ENCODE data around the gene TAAR2.

GRCh38 chr6:132659082-132659481 is 35.0 kb upstream of the TAAR2 start, which contains the start of gene TAAR1:
- TF ChIP-seq EZH2 (IDR thresholded peaks at IDR 0.05; ENCODE audit: low read length) (no peak), CTCF (optimal IDR thresholded peaks at IDR 0.05 in 1 of 3, IDR thresholded peaks at IDR 0.05 in 1 of 3, conservative IDR thresholded peaks at IDR 0.05 in 1 of 3; ENCODE audit: extremely low read depth in 1 of 3, insufficient read depth in 2 of 3, low read length in 3 of 3) (no peak)

All from keratinocyte (primary cell).